SK-N-MC (cell line): ENCODE results near the gene ATG3.

Experiments
- EZH2 ChIP-seq: fragments of 200-600 bp; sonication (generic); IDR thresholded peaks from one replicate; pipeline ENCODE4 v1.6.1; 2017; ENCODE audit warnings: antibody characterized with exemption
- FOXP2 ChIP-seq: optimal IDR thresholded peaks from 2 replicates; pipeline ENCODE3; 2011; ENCODE audit warnings: mild to moderate bottlenecking, moderate library complexity; ENCODE audit not compliant: insufficient read depth; ENCODE audit errors: extremely low read length, control extremely low read depth
- POLR2AphosphoS5 ChIP-seq: IDR thresholded peaks from 2 replicates; pipeline ENCODE4 v1.6.1; 2012; ENCODE audit warnings: mild to moderate bottlenecking, low read depth, low read length, borderline replicate concordance

DNA sequence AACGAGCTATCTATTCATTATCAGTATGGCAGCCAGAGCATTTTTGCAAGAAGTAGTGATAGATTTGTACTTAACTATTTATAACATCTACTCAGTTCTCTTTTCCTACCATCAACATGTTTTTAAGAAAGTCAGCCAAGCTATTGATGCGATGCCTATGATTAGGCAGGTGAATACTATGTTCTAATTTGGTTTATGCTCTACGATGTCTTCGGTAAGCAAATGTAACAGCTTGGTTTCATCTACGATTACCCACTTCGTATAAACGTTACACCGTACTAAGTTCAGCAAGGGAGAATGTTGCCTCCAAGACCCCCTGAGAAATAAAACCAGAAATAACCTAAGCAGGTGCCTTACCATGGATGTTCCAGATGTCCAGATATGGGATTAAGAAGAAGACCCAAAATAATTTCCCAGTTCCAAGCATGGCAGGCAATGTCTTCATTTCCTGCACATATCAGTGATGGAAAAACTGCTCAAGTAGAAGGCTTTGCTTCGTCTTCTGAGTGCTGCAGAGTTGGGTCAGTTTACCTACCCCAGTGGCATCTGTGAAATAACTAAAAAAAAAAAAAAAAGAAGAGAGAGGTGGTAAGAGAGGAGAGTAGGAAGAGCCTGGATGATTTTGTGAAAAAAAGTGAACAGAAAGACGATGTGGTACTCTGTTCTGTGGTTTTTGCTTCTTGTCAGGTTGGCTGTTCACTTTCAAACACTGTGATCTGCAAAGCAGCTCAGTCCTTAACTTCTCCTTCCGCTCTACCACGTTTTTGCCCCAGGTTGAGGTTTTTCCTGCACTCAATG lies 62.6 kb downstream of the ATG3 start, which contains the start of gene BTLA:
- no peak for TF ChIP-seq POLR2AphosphoS5
- TF ChIP-seq FOXP2, result no peak
- TF ChIP-seq EZH2, result no peak
